HepG2 (cell line): ENCODE results near the gene FLAD1. TPM values are rescaled to one million over a fixed set of nuclear protein-coding genes. Genes with fewer than 3 reads are reported as not detected.

Experiments used
- ARHGAP35 ChIP-seq: sonication (generic); formaldehyde crosslinking; IDR thresholded peaks from 2 replicates; pipeline ENCODE4 v1.9.0; 2022; ENCODE audit warnings: mild to moderate bottlenecking, inconsistent platforms, moderate library complexity, missing genetic modification reagents, borderline replicate concordance
- ATF1 ChIP-seq: IDR thresholded peaks from 2 replicates; pipeline ENCODE4 v1.6.1; 2016; ENCODE audit warnings: mild to moderate bottlenecking, control low read depth
- EED ChIP-seq: sonication (generic); formaldehyde crosslinking; IDR thresholded peaks from 2 replicates; pipeline ENCODE4 v1.5.0; 2020; ENCODE audit warnings: mild to moderate bottlenecking, missing genetic modification reagents
- FIP1L1 ChIP-seq: fragments of 200-400 bp; formaldehyde crosslinking; IDR thresholded peaks from 2 replicates; pipeline ENCODE4 v1.6.1; 2018; ENCODE audit warnings: low read depth, mild to moderate bottlenecking, low read length, moderate library complexity, borderline replicate concordance; ENCODE audit not compliant: insufficient read depth
- NAIF1 ChIP-seq: sonication (generic); formaldehyde crosslinking; IDR thresholded peaks from 2 replicates; pipeline ENCODE4 v1.5.0; 2020; ENCODE audit warnings: mild to moderate bottlenecking, missing genetic modification reagents, borderline replicate concordance
- STAT6 ChIP-seq: sonication (generic); formaldehyde crosslinking; IDR thresholded peaks from 2 replicates; pipeline ENCODE4 v1.4.0; 2020; ENCODE audit warnings: missing genetic modification reagents, mild to moderate bottlenecking, borderline replicate concordance
- TP53 ChIP-seq: sonication (generic); formaldehyde crosslinking; conservative IDR thresholded peaks from 2 replicates; pipeline ENCODE4 v1.4.0; 2020; ENCODE audit warnings: missing genetic modification reagents
- ZFX ChIP-seq: sonication (generic); formaldehyde crosslinking; IDR thresholded peaks from 2 replicates; pipeline ENCODE4 v1.4.0; 2020; ENCODE audit warnings: mild to moderate bottlenecking, low read depth, missing genetic modification reagents, moderate library complexity
- ZNF260 ChIP-seq: sonication (generic); formaldehyde crosslinking; IDR thresholded peaks from 2 replicates; pipeline ENCODE4 v1.4.0; 2020; ENCODE audit warnings: missing genetic modification reagents, low read depth, mild to moderate bottlenecking, borderline replicate concordance
- ZSCAN30 ChIP-seq: sonication (generic); formaldehyde crosslinking; IDR thresholded peaks from 2 replicates; pipeline ENCODE4 v1.5.0; 2020; ENCODE audit warnings: mild to moderate bottlenecking, missing genetic modification reagents
- polyA plus RNA-seq, 8 experiments: library from polyadenylated mRNA; depleted of rRNA in 3 of 8; stranded (reverse) in 7 of 8; unstranded in 1 of 8; fragments of >200 nt; fragmentation: Illumina TruSeq in 4 of 8; extraction: Trizol in 4 of 8; gene quantifications; 2 replicates each; pipeline versions ENCODE4 v1.2.1 to v1.2.3, GENCODE V29; 2011 to 2016; ENCODE audit warnings: low read depth in 4 of 8, missing spikeins in 1 of 8, mixed read lengths in 1 of 8; ENCODE audit not compliant: insufficient read depth in 1 of 8
- total RNA-seq, 5 experiments: library from RNA; depleted of rRNA; stranded (reverse); fragments of >200 nt; fragmentation: Illumina TruSeq; extraction: Trizol; gene quantifications; 2 replicates each; pipeline ENCODE4 v1.2.3, GENCODE V29; 2016; ENCODE audit warnings: low read depth in 1 of 5
- TF ChIP-seq, protein P1 (sequence below): sonication (generic); formaldehyde crosslinking; IDR thresholded peaks from 2 replicates; pipeline ENCODE4 v1.5.0; 2020; ENCODE audit warnings: missing genetic modification reagents
- TF ChIP-seq, protein P2 (sequence below): sonication (generic); formaldehyde crosslinking; IDR thresholded peaks from 2 replicates; pipeline ENCODE4 v1.4.0; 2020; ENCODE audit warnings: missing genetic modification reagents
- TF ChIP-seq, protein P3 (sequence below): sonication (generic); formaldehyde crosslinking; IDR thresholded peaks from 2 replicates; pipeline ENCODE4 v1.8.0; 2022; ENCODE audit warnings: mild to moderate bottlenecking, missing genetic modification reagents, moderate library complexity
- TF ChIP-seq, protein P4 (sequence below): sonication (generic); formaldehyde crosslinking; IDR thresholded peaks from 2 replicates; pipeline ENCODE4 v1.4.0; 2020; ENCODE audit warnings: missing genetic modification reagents

Gene FLAD1
- total and polyA plus RNA-seq, 2 of the 13 experiments (the other 11 are each of a cell fraction or from before 2014, with no cell fraction given) = 25.9 to 32.8 TPM

- TF ChIP-seq FIP1L1 = no peak
- no peak; the same call in 1 of the 2 replicates for TF ChIP-seq ARHGAP35
- TF ChIP-seq ZSCAN30 (CRISPR knock-in tag) = no peak
- TF ChIP-seq, protein P1, sequence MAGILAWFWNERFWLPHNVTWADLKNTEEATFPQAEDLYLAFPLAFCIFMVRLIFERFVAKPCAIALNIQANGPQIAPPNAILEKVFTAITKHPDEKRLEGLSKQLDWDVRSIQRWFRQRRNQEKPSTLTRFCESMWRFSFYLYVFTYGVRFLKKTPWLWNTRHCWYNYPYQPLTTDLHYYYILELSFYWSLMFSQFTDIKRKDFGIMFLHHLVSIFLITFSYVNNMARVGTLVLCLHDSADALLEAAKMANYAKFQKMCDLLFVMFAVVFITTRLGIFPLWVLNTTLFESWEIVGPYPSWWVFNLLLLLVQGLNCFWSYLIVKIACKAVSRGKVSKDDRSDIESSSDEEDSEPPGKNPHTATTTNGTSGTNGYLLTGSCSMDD (CRISPR knock-in tag) = no peak
- no peak for TF ChIP-seq ATF1 (CRISPR knock-in tag)
- TF ChIP-seq EED (CRISPR knock-in tag) = no peak
- TF ChIP-seq, protein P2, sequence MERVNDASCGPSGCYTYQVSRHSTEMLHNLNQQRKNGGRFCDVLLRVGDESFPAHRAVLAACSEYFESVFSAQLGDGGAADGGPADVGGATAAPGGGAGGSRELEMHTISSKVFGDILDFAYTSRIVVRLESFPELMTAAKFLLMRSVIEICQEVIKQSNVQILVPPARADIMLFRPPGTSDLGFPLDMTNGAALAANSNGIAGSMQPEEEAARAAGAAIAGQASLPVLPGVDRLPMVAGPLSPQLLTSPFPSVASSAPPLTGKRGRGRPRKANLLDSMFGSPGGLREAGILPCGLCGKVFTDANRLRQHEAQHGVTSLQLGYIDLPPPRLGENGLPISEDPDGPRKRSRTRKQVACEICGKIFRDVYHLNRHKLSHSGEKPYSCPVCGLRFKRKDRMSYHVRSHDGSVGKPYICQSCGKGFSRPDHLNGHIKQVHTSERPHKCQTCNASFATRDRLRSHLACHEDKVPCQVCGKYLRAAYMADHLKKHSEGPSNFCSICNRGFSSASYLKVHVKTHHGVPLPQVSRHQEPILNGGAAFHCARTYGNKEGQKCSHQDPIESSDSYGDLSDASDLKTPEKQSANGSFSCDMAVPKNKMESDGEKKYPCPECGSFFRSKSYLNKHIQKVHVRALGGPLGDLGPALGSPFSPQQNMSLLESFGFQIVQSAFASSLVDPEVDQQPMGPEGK (CRISPR knock-in tag) = peak; percentile 97
- no peak for TF ChIP-seq ZNF260 (CRISPR knock-in tag)
- TF ChIP-seq, protein P3, sequence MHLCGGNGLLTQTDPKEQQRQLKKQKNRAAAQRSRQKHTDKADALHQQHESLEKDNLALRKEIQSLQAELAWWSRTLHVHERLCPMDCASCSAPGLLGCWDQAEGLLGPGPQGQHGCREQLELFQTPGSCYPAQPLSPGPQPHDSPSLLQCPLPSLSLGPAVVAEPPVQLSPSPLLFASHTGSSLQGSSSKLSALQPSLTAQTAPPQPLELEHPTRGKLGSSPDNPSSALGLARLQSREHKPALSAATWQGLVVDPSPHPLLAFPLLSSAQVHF (CRISPR knock-in tag) = no peak
- TF ChIP-seq STAT6 (CRISPR knock-in tag) = no peak
- peak; percentile 64; the same call in 1 of the 2 replicates for TF ChIP-seq NAIF1 (CRISPR knock-in tag)
- TF ChIP-seq, protein P4, sequence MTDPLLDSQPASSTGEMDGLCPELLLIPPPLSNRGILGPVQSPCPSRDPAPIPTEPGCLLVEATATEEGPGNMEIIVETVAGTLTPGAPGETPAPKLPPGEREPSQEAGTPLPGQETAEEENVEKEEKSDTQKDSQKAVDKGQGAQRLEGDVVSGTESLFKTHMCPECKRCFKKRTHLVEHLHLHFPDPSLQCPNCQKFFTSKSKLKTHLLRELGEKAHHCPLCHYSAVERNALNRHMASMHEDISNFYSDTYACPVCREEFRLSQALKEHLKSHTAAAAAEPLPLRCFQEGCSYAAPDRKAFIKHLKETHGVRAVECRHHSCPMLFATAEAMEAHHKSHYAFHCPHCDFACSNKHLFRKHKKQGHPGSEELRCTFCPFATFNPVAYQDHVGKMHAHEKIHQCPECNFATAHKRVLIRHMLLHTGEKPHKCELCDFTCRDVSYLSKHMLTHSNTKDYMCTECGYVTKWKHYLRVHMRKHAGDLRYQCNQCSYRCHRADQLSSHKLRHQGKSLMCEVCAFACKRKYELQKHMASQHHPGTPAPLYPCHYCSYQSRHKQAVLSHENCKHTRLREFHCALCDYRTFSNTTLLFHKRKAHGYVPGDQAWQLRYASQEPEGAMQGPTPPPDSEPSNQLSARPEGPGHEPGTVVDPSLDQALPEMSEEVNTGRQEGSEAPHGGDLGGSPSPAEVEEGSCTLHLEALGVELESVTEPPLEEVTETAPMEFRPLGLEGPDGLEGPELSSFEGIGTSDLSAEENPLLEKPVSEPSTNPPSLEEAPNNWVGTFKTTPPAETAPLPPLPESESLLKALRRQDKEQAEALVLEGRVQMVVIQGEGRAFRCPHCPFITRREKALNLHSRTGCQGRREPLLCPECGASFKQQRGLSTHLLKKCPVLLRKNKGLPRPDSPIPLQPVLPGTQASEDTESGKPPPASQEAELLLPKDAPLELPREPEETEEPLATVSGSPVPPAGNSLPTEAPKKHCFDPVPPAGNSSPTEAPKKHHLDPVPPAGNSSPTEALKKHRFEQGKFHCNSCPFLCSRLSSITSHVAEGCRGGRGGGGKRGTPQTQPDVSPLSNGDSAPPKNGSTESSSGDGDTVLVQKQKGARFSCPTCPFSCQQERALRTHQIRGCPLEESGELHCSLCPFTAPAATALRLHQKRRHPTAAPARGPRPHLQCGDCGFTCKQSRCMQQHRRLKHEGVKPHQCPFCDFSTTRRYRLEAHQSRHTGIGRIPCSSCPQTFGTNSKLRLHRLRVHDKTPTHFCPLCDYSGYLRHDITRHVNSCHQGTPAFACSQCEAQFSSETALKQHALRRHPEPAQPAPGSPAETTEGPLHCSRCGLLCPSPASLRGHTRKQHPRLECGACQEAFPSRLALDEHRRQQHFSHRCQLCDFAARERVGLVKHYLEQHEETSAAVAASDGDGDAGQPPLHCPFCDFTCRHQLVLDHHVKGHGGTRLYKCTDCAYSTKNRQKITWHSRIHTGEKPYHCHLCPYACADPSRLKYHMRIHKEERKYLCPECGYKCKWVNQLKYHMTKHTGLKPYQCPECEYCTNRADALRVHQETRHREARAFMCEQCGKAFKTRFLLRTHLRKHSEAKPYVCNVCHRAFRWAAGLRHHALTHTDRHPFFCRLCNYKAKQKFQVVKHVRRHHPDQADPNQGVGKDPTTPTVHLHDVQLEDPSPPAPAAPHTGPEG (CRISPR knock-in tag) = no peak
- 0 out of 2 replicates have a peak, but pooled peaks have one; percentile 50 for TF ChIP-seq TP53 (CRISPR knock-in tag)
- peak; percentile 77 for TF ChIP-seq ZFX (CRISPR knock-in tag)
Observed at GRCh38 chr1:154944401-154945159, 38.6 kb upstream of the FLAD1 start (continued).
